K562 (cell line): ENCODE results near the gene BARX2. TPM values are rescaled to one million over a fixed set of nuclear protein-coding genes. Genes with fewer than 3 reads are reported as not detected.

ENCODE experiments used
- ATAC-seq: fragments of 200-7000 bp; cut with Tn5 transposase; 3 replicates; pipeline ENCODE4 v1.9.1; 2020; ENCODE audit warnings: moderate library complexity
- BruUV-seq: library from RNA; stranded (reverse); fragments of 400-500 nt; replicated peaks from 2 replicates; lab custom pipeline; 2021; lab: Mats Ljungman, UMichigan
- CTCF ChIA-PET: fragments of 300-600 bp; formaldehyde crosslinking; extraction: SDS; loops from one replicate; lab custom pipeline; 2021; ENCODE audit warnings: low intra/inter-chr PET ratio; lab: Yijun Ruan, JAX
- POLR2A ChIA-PET: fragments of 300-600, 350-650 bp; sonication (Branson Sonifier 250); formaldehyde crosslinking; extraction: SDS; loops from one replicate; lab custom pipeline; 2021; ENCODE audit warnings: antibody characterized with exemption, inconsistent platforms; lab: Yijun Ruan, JAX
- DNase-seq, 4 experiments: peaks; one replicate each; pipeline versions ENCODE4 v3.0.0 to v3.0.0-alpha.2; 2011 to 2018; ENCODE audit warnings: low spot score in 3 of 4, mixed read lengths in 3 of 4; ENCODE audit errors: extremely low read depth in 1 of 4
- FAIRE-seq: peaks from 2 replicates; lab custom pipeline; 2011; peaks lifted over from hg19 to GRCh38; lab: Jason Lieb, UNC
- H2AFZ ChIP-seq: 2 replicates; pipeline ENCODE4 v1.6.0; 2011; ENCODE audit warnings: low read depth, low read length, control low read depth, inconsistent platforms
- H3K27ac ChIP-seq: fragments of 200-600 bp; 3 replicates; pipeline ENCODE4 v1.8.0; 2011; ENCODE audit warnings: low read depth, mild to moderate bottlenecking, control low read depth, inconsistent platforms, low read length, moderate library complexity, mixed read lengths; ENCODE audit errors: extremely low read depth
- H3K27me3 ChIP-seq, 2 experiments: fragments of 300-600 bp in 1 of 2; 2 replicates in 1 of 2; 3 replicates in 1 of 2; pipeline versions ENCODE4 v1.6.0 to v1.8.0; 2011; ENCODE audit warnings: inconsistent platforms in 2 of 2, low read length in 2 of 2, mild to moderate bottlenecking in 1 of 2, mixed read lengths in 1 of 2, moderate library complexity in 1 of 2; ENCODE audit not compliant: control insufficient read depth in 2 of 2, insufficient read depth in 2 of 2
- H3K36me3 ChIP-seq: fragments of 300-600 bp; 3 replicates; pipeline ENCODE4 v1.8.0; 2011; ENCODE audit warnings: mild to moderate bottlenecking, low read length, inconsistent platforms; ENCODE audit not compliant: control insufficient read depth, insufficient read depth
- H3K4me1 ChIP-seq, 2 experiments: fragments of 200-600 bp in 1 of 2; replicated peaks in 1 of 2; 2 replicates in 1 of 2; 3 replicates in 1 of 2; pipeline versions ENCODE4 v1.5.1 to v1.8.0; 2011; ENCODE audit warnings: inconsistent platforms in 2 of 2, low read length in 2 of 2, mild to moderate bottlenecking in 1 of 2, mixed read lengths in 1 of 2, moderate library complexity in 1 of 2; ENCODE audit not compliant: control insufficient read depth in 2 of 2, insufficient read depth in 2 of 2
- H3K4me2 ChIP-seq: 2 replicates; pipeline ENCODE4 v1.6.1; 2011; ENCODE audit warnings: low read length, control low read depth, inconsistent platforms, mixed read lengths; ENCODE audit not compliant: insufficient read depth
- H3K4me3 ChIP-seq: fragments of 200-600 bp; sonication (generic), shearing (Covaris generic); 2 replicates; pipeline ENCODE4 v1.5.1; 2016; ENCODE audit warnings: control low read depth, inconsistent platforms
- H3K79me2 ChIP-seq: fragments of 200-600 bp; 3 replicates; pipeline ENCODE4 v1.8.0; 2011; ENCODE audit warnings: low read length, inconsistent platforms; ENCODE audit not compliant: control insufficient read depth, insufficient read depth
- H3K9ac ChIP-seq, 2 experiments: 2 replicates each; pipeline versions ENCODE4 v1.6.0 to v1.6.1; 2011; ENCODE audit warnings: low read depth in 2 of 2, low read length in 2 of 2, control low read depth in 1 of 2, inconsistent platforms in 1 of 2, mild to moderate bottlenecking in 1 of 2, mixed read lengths in 1 of 2; ENCODE audit not compliant: insufficient read depth in 1 of 2
- H3K9me1 ChIP-seq: one replicate; pipeline ENCODE4 v1.6.0; 2011; ENCODE audit warnings: inconsistent platforms, mild to moderate bottlenecking, low read length, moderate library complexity; ENCODE audit not compliant: control insufficient read depth, insufficient read depth
- H3K9me3 ChIP-seq: replicated peaks from 2 replicates; pipeline ENCODE4 v1.5.1; 2011; ENCODE audit warnings: low read depth, low read length, inconsistent platforms; ENCODE audit not compliant: control insufficient read depth, insufficient read depth
- H4K20me1 ChIP-seq: replicated peaks from 2 replicates; pipeline ENCODE4 v1.6.1; 2011; ENCODE audit warnings: low read length, inconsistent platforms, mixed read lengths; ENCODE audit not compliant: control insufficient read depth, insufficient read depth
- JUN ChIP-seq, 2 experiments: sonication (generic) in 1 of 2; formaldehyde crosslinking in 1 of 2; IDR thresholded peaks; 2 replicates each; pipeline versions ENCODE4 v1.6.1 to v1.8.0; 2012 to 2022; ENCODE audit warnings: borderline replicate concordance in 2 of 2, mild to moderate bottlenecking in 2 of 2, improper control_type of control experiment in 1 of 2, low read depth in 1 of 2, low read length in 1 of 2, missing genetic modification reagents in 1 of 2
- TCF7L2 ChIP-seq: fragments of 150-350 bp; IDR thresholded peaks from 2 replicates; pipeline ENCODE4 v1.6.1; 2016; ENCODE audit warnings: low read depth, mild to moderate bottlenecking, low read length, moderate library complexity
- ZNF165 ChIP-seq: fragments of 250-450 bp; sonication (Bioruptor Pico); IDR thresholded peaks from 2 replicates; pipeline ENCODE4 v1.4.0; 2020; ENCODE audit warnings: borderline replicate concordance
- ZNF408 ChIP-seq: fragments of 250-450 bp; sonication (Bioruptor Pico); IDR thresholded peaks from 2 replicates; pipeline ENCODE4 v1.4.0; 2020; ENCODE audit warnings: low read depth, mild to moderate bottlenecking, moderate library complexity
- WGBS: fragments of 100-300 bp; shearing (Covaris generic); methylation state at CpG from one replicate; pipeline ENCODE4 v1.1.6; 2016; ENCODE audit warnings: low coverage, mixed read lengths; ENCODE audit not compliant: insufficient coverage; ENCODE audit errors: missing lambda C conversion rate; 5-methylcytosine and 5-hydroxymethylcytosine counted together
- in situ Hi-C: fragments of 300-500 bp; cut with MboI; formaldehyde crosslinking; loops from 4 replicates; pipeline ENCODE4 v1.15.0; 2018; ENCODE audit warnings: inconsistent platforms, mixed read lengths
- intact Hi-C: fragments of 100-400 bp; cut with micrococcal nuclease; formaldehyde crosslinking; loops from 2 replicates; pipeline ENCODE4 v1.14.2; 2022
- polyA plus RNA-seq, 8 experiments: library from polyadenylated mRNA; depleted of rRNA in 4 of 8; stranded (reverse) in 5 of 8; unstranded in 3 of 8; fragments of >200 nt; fragmentation: Nextera tagmentation in 2 of 8; fragmentation: Illumina TruSeq in 1 of 8; extraction: Ambion mirVana in 2 of 8; extraction: Trizol in 1 of 8; gene quantifications; 2 replicates each; pipeline versions ENCODE4 v1.2.1 to v1.2.3, GENCODE V29; 2011 to 2014; ENCODE audit warnings: inconsistent platforms in 1 of 8, missing spikeins in 1 of 8
- total RNA-seq, 7 experiments: library from RNA; depleted of rRNA in 6 of 7; stranded (reverse); fragments of >200 nt in 6 of 7; fragmentation: Illumina TruSeq in 2 of 7; extraction: Trizol in 2 of 7; gene quantifications; 2 replicates each; pipeline versions ENCODE4 v1.2.1 to v1.2.3, GENCODE V29; 2011 to 2021; ENCODE audit warnings: low replicate concordance in 1 of 7
- TF ChIP-seq, protein P1 (sequence below): IDR thresholded peaks from 3 replicates; pipeline ENCODE4 v1.6.1; 2011; ENCODE audit warnings: borderline replicate concordance, mild to moderate bottlenecking; ENCODE audit not compliant: insufficient read length, insufficient read depth

Gene BARX2
- total and polyA plus RNA-seq, 9 of the 15 experiments (the other 6 are each of a cell fraction or from before 2014, with no cell fraction given) = not detected

DNA sequence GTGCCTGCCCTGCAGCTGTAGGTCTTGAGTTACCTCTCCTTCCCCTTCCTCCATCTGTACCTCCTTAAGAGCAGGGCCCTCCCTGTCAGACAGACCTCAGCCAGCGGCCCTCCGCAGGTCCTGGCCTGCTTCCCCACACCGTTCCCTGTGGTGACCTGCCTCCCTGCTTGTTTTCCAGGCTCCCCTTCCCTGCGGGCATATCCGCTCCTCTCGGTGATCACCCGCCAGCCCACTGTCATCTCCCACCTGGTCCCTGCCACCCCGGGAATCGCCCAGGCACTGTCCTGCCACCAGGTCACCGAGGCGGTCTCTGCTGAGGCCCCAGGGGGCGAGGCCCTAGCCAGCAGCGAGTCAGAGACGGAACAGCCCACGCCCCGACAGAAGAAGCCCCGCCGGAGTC lies 60.9 kb downstream of the BARX2 start (continued):
- no peak for TF ChIP-seq JUN (IDR thresholded peaks at IDR 0.05; ENCODE audit: borderline replicate concordance, low read depth, low read length)
- TF ChIP-seq JUN (CRISPR knock-in tag; IDR thresholded peaks at IDR 0.05; ENCODE audit: borderline replicate concordance) = no peak
- TF ChIP-seq, protein P1, sequence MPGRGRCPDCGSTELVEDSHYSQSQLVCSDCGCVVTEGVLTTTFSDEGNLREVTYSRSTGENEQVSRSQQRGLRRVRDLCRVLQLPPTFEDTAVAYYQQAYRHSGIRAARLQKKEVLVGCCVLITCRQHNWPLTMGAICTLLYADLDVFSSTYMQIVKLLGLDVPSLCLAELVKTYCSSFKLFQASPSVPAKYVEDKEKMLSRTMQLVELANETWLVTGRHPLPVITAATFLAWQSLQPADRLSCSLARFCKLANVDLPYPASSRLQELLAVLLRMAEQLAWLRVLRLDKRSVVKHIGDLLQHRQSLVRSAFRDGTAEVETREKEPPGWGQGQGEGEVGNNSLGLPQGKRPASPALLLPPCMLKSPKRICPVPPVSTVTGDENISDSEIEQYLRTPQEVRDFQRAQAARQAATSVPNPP = no peak

DNA sequence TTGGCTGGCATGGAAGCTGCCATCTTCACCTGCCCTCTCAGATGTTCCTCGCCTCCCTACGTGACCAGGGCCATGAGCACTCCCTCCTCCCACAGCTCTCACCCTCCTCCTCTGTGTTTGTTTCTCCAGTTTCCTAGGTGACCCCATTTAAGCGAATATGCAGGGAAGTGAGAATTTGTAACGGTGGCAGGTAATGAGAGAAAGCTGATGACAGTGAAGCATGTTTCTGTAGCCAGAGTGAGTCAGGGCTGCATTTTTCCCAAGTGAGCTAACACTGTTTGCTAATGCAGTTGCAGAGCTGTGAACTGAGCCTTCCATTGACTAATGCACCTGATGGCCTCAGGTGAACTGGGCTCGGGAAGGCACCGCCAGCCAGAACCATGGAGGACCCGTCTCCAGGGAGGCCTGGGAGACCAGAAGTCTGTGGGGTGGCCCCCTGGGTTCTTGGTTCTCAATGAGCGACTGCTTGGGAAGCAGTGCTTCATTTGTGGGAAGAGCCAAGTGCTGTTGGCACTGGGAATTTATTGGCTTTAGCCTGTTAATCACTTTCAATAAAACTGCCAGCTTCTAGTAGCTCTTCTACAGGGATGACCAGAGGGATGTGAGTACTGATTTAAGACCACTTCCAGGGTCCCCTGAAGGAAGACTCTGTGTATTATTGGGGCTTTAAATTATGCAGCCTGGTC lies 64.5 kb downstream of the BARX2 start:
- WGBS = 0% methylated on average over 8 of the region's 8 CpGs
- intact Hi-C loops (no loop called here), in situ Hi-C loops (no loop called here)
- H3K27ac ChIP-seq = no peak overlapping the region
- H2AFZ ChIP-seq = no peak overlapping the region
- H3K9me3 ChIP-seq = no peaks in the 10 kb centered on the region
- no peak overlapping the region for H3K4me3 ChIP-seq
- FAIRE-seq (no peak), DNase-seq (no peak), ATAC-seq (no peak)
- ChIA-PET CTCF (no interaction called here), POLR2A (interaction anchor here (0.7 kb wide), 1 partner anchor 14 kb away, joined by 3 read pairs; no protein-coding TSS in a partner anchor)
- no peak for TF ChIP-seq ZNF408 (CRISPR knock-in tag)
- TF ChIP-seq ZNF165 (CRISPR knock-in tag) = no peak
- no peak for TF ChIP-seq TCF7L2
- no TSS peak for BruUV-seq
- H3K9me1 ChIP-seq = no peaks in the 10 kb centered on the region
- H3K9ac ChIP-seq = no peak overlapping the region
- H4K20me1 ChIP-seq = no peaks in the 10 kb centered on the region
- no peaks in the 10 kb centered on the region for H3K79me2 ChIP-seq
- H3K36me3 ChIP-seq = no peaks in the 10 kb centered on the region
- H3K4me1 ChIP-seq = no peaks in the 10 kb centered on the region
- peaks cover 2 to 12% of the 10 kb centered on the region in 2 experiments; a peak in 3 of 5 replicates for H3K27me3 ChIP-seq
- H3K4me2 ChIP-seq = no peak overlapping the region
